ENCODE results near the gene AADAT. TPM values are rescaled to one million over a fixed set of nuclear protein-coding genes. Genes with fewer than 3 reads are reported as not detected.
"Not testable (repeated sequence)": the region's sequence is repeated elsewhere in the genome, so short reads cannot be mapped to it uniquely, and the experiment has no call there.

Gene AADAT
- total RNA-seq, 1 donor from 2014 or later = not detected

DNA sequence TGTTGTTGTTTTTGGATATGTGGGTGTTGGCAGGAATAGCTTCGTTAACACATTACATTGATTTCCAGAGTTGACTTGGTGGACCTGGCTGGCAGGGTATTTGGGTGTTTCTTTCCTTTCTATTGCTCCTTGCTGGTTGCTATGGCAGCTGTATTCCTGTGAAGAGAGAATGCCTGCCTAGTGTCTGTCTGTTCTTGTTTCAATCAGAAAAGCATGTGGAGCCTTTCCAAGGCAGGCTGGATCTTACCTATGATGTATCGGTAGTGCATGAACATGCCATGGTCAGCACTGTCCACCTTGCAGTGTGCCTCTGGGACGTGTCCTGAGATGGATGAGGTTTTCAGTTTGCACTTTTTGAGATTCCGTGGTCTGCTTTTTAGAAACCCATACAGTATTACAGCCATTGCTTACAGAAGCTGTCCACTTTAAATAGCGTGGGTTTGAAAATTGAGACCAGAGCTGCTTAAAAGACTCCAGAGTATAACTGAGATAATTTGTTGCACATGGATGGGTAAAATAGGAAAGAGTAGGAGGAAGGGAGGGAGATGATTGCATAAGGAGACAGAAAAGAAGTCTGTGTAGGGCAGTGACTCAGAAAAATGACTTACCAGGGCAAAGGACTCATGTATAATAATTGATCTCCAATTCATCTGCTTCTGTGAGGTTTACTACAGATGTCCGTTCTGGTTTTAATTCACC lies 20.0 kb upstream of the AADAT start:
- Mint-ChIP-seq H3K36me3 (ENCODE audit: low read depth) (no peaks in the 10 kb centered on the region), H3K27ac (no peak overlapping the region), H3K9me3 (no peaks in the 10 kb centered on the region), H3K27me3 (peaks cover 3% of the 10 kb centered on the region), H3K4me1 (no peaks in the 10 kb centered on the region), H3K4me3 (no peak overlapping the region)
- DNase-seq = no peak
- intact Hi-C loops (cut with micrococcal nuclease) = no loop called here

DNA sequence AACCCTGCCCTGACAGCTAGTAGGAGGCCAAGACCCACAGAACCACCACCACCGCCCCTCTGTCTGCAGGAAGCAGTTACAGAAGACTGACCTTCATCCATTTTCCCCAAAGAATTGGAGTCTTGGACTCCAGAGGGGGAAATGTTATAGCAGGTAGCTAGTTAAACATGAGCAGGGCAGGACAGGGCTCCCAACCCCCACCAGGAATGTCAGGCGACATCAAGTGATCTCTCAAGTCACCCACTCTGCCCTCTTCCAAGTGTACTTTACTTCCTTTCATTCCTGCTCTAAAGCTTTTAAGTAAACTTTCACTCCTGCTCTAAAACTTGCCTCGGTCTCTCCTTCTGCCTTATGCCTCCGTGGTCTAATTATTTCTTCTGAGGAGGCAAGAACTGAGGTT lies 17.1 kb upstream of the AADAT start:
- Mint-ChIP-seq H3K4me1 (no peaks in the 10 kb centered on the region), H3K9me3 (no peaks in the 10 kb centered on the region), H3K27me3 (peaks cover 3% of the 10 kb centered on the region), H3K36me3 (ENCODE audit: low read depth) (no peaks in the 10 kb centered on the region), H3K4me3 (no peak overlapping the region), H3K27ac (no peak overlapping the region)
- DNase-seq = no peak
- intact Hi-C loops (cut with micrococcal nuclease) = no loop called here

GRCh38 chr4:170102426-170102825 lies 12.7 kb upstream of the AADAT start:
- no peak for DNase-seq
- no peaks in the 10 kb centered on the region for H3K9me3 Mint-ChIP-seq
- no peaks in the 10 kb centered on the region for H3K4me1 Mint-ChIP-seq
- no peak overlapping the region for H3K4me3 Mint-ChIP-seq
- no peak overlapping the region for H3K27ac Mint-ChIP-seq
- intact Hi-C loops (cut with micrococcal nuclease) = no loop called here
- H3K36me3 Mint-ChIP-seq (ENCODE audit: low read depth) = no peaks in the 10 kb centered on the region
- peaks cover 5% of the 10 kb centered on the region for H3K27me3 Mint-ChIP-seq

DNA sequence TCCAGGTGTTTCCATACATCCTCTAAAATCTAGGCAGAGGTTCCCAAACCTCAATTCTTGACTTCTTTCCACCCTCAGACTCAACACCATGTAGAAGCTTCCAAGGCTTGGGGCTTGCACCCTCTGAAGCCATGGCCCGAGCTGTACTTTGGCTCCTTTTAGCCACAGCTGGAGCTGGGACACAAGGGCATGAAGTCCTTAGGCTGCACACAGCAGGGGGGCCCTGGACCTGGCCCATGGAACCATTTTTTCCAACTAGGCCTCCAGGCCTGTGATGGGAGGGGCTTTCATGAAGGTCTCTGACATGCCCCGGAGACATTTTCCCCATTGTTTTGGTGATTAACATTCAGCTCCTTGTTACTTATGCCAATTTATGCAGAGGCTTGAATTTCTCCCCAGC lies 8.4 kb upstream of the AADAT start:
- H3K27ac Mint-ChIP-seq; intact Hi-C loops (cut with micrococcal nuclease); H3K27me3 Mint-ChIP-seq; H3K4me3 Mint-ChIP-seq; DNase-seq; H3K9me3 Mint-ChIP-seq; H3K4me1 Mint-ChIP-seq; H3K36me3 Mint-ChIP-seq (ENCODE audit: low read depth): not testable (repeated sequence)

- intact Hi-C loops (cut with micrococcal nuclease) = no loop called here
- no peaks in the 10 kb centered on the region for H3K9me3 Mint-ChIP-seq
- H3K4me3 Mint-ChIP-seq = no peak overlapping the region
- H3K27me3 Mint-ChIP-seq = peaks cover 2% of the 10 kb centered on the region
- DNase-seq = no peak
- no peaks in the 10 kb centered on the region for H3K4me1 Mint-ChIP-seq
- no peak overlapping the region for H3K27ac Mint-ChIP-seq
- H3K36me3 Mint-ChIP-seq (ENCODE audit: low read depth) = no peaks in the 10 kb centered on the region
These were observed 7.9 kb upstream of the AADAT start for GRCh38 chr4:170097681-170098080.

GRCh38 chr4:170093973-170094535 lies 4.3 kb upstream of the AADAT start:
- intact Hi-C loops (cut with micrococcal nuclease) = no loop called here
- H3K4me1 Mint-ChIP-seq = peaks cover 8% of the 10 kb centered on the region
- peaks cover 16% of the 10 kb centered on the region for H3K27me3 Mint-ChIP-seq
- no peak overlapping the region for H3K27ac Mint-ChIP-seq
- DNase-seq = no peak
- H3K36me3 Mint-ChIP-seq (ENCODE audit: low read depth) = no peaks in the 10 kb centered on the region
- H3K9me3 Mint-ChIP-seq = no peaks in the 10 kb centered on the region
- no peak overlapping the region for H3K4me3 Mint-ChIP-seq

DNA sequence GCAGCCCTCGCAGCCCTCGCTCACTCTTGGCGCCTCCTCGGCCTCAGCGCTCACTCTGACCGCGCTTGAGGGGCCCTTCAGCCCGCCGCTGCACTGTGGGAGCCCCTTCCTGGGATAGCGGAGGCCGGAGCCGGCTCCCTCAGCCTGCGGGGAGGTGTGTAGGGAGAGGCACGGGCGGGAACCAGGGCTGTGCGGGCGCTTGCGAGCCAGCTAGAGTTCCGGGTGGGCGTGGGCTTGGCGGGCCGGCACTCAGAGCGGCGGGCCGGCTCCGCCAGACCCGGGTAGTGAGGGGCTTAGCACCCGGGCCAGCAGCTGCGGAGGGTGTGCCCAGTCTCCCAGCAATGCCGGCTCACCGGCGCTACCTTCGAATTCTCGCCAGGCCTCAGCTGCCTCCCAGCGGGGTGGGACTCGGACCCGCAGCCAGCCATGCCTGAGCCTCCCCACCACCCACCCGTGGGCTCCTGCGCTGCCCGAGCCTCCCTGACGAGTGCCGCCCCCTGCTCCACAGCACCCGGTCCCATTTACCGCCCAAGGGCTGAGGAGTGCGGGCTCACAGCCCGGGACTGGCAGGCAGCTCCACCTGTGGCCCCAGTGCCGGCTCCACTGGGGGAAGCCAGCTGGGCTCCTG lies 1.4 kb upstream of the AADAT start:
- Mint-ChIP-seq H3K4me1 (peaks cover 10% of the 10 kb centered on the region), H3K27ac (no peak overlapping the region), H3K36me3 (ENCODE audit: low read depth) (no peaks in the 10 kb centered on the region), H3K4me3 (no peak overlapping the region), H3K9me3 (no peaks in the 10 kb centered on the region), H3K27me3 (peaks cover 33% of the 10 kb centered on the region)
- DNase-seq = no peak
- intact Hi-C loops (cut with micrococcal nuclease) = no loop called here

- intact Hi-C loops (cut with micrococcal nuclease) = no loop called here
- H3K36me3 Mint-ChIP-seq (ENCODE audit: low read depth) = no peaks in the 10 kb centered on the region
- H3K4me1 Mint-ChIP-seq = peaks cover 10% of the 10 kb centered on the region
- no peak for DNase-seq
- peaks cover 37% of the 10 kb centered on the region for H3K27me3 Mint-ChIP-seq
- peak overlapping the region; percentile 58 for H3K4me3 Mint-ChIP-seq
- no peaks in the 10 kb centered on the region for H3K9me3 Mint-ChIP-seq
- H3K27ac Mint-ChIP-seq = no peak overlapping the region
These were observed 746 bp upstream of the AADAT start for GRCh38 chr4:170090352-170091052.

DNA sequence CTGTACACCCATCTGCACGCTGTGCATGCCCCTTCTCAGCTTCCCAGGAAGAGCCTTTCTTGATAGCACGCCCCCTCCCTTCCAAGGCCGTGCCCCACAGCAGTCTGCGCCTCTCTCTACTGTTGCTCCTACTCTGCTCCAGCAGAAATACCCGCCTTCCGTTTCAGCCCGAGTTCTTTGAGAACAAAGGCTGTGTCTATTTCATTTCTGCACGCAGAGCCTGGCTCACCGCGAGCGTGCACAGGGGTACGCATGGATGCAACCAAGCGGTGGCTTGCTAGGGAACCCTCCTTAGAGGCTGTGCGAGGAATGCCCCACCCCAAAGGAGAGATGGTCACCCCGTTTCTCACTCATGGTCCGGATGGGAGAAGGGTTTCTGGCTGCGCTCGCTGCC lies 485 bp downstream of the AADAT start:
- Mint-ChIP-seq H3K27me3 (peaks cover 37% of the 10 kb centered on the region), H3K4me3 (peak overlapping the region; percentile 67), H3K36me3 (ENCODE audit: low read depth) (no peaks in the 10 kb centered on the region), H3K9me3 (no peaks in the 10 kb centered on the region), H3K4me1 (peaks cover 10% of the 10 kb centered on the region), H3K27ac (no peak overlapping the region)
- intact Hi-C loops (cut with micrococcal nuclease) = no loop called here
- no peak for DNase-seq

GRCh38 chr4:170088716-170089115 lies 1.0 kb downstream of the AADAT start:
- Mint-ChIP-seq H3K9me3 (no peaks in the 10 kb centered on the region), H3K36me3 (ENCODE audit: low read depth) (no peaks in the 10 kb centered on the region), H3K4me1 (peaks cover 10% of the 10 kb centered on the region), H3K27me3 (peaks cover 37% of the 10 kb centered on the region), H3K4me3 (no peak overlapping the region), H3K27ac (no peak overlapping the region)
- intact Hi-C loops (cut with micrococcal nuclease) = no loop called here
- no peak for DNase-seq

GRCh38 chr4:170087163-170087700 lies 2.5 kb downstream of the AADAT start:
- H3K36me3 Mint-ChIP-seq (ENCODE audit: low read depth) = no peaks in the 10 kb centered on the region
- H3K9me3 Mint-ChIP-seq = no peaks in the 10 kb centered on the region
- no peak overlapping the region for H3K4me3 Mint-ChIP-seq
- peaks cover 10% of the 10 kb centered on the region for H3K4me1 Mint-ChIP-seq
- no peak overlapping the region for H3K27ac Mint-ChIP-seq
- no peak for DNase-seq
- peaks cover 37% of the 10 kb centered on the region for H3K27me3 Mint-ChIP-seq
- intact Hi-C loops (cut with micrococcal nuclease) = no loop called here

DNA sequence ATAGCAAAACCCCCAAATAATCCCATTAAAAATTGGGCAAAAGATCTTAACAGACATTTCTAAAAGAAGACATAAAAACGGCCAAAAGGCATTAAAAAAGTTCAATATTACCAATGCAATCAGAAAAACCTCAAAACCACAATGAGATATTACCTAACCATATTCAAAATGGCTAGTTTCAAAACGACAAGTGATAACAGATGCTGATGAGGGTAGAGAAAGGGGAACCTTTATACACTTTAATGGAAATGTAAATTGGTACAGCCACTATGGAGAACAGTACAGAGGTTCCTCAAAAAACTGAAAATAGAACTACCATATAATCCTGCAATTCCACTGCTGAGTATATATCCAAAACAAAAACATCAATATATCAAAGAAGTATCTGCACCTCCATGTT lies 6.2 kb downstream of the AADAT start:
- intact Hi-C loops (cut with micrococcal nuclease) = no loop called here
- H3K9me3 Mint-ChIP-seq = no peaks in the 10 kb centered on the region
- no peaks in the 10 kb centered on the region for H3K36me3 Mint-ChIP-seq (ENCODE audit: low read depth)
- no peak for DNase-seq
- H3K4me3 Mint-ChIP-seq = no peak overlapping the region
- no peak overlapping the region for H3K27ac Mint-ChIP-seq
- peaks cover 29% of the 10 kb centered on the region for H3K27me3 Mint-ChIP-seq
- no peaks in the 10 kb centered on the region for H3K4me1 Mint-ChIP-seq

DNA sequence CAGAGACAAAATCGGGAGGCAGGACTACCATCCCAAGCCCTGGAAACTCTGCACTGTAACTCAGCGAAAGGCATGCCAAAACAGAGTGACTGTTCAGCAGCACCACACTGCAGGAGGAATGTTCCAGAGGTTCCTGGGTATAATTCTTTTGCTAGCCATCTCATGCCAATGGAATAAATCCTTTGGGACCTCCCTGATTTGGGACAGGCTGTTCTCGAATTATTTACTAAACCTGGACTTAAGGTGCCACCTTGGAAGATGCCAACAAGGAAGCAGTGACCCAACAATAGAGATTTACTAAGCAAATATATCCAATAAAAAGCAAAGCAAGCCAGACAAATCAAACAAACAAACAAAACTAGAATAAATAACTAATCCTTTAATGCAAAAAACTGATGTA lies 9.3 kb downstream of the AADAT start:
- no peaks in the 10 kb centered on the region for H3K36me3 Mint-ChIP-seq (ENCODE audit: low read depth)

GRCh38 chr4:170079981-170080380 lies 9.8 kb downstream of the AADAT start:
- no peak overlapping the region for H3K27ac Mint-ChIP-seq
- no peak for DNase-seq
- H3K4me3 Mint-ChIP-seq = no peak overlapping the region
- H3K27me3 Mint-ChIP-seq = peaks cover 14% of the 10 kb centered on the region
- H3K4me1 Mint-ChIP-seq = no peaks in the 10 kb centered on the region
- no peaks in the 10 kb centered on the region for H3K9me3 Mint-ChIP-seq
- intact Hi-C loops (cut with micrococcal nuclease) = no loop called here
- H3K36me3 Mint-ChIP-seq (ENCODE audit: low read depth) = no peaks in the 10 kb centered on the region

More for the DNA sequence above, 9.3 kb downstream of the AADAT start:
- DNase-seq = no peak
- Mint-ChIP-seq H3K27ac (no peak overlapping the region), H3K27me3 (peaks cover 13% of the 10 kb centered on the region), H3K4me1 (no peaks in the 10 kb centered on the region), H3K9me3 (no peaks in the 10 kb centered on the region), H3K4me3 (no peak overlapping the region)
- intact Hi-C loops (cut with micrococcal nuclease) = no loop called here
